Pancreas (tissue), 10 donors: ENCODE results near the gene GARIN3. TPM values are rescaled to one million over a fixed set of nuclear protein-coding genes. Genes with fewer than 3 reads are reported as not detected.

Source experiments
- ATAC-seq, 4 donors: fragments of 200-7000 bp; cut with Tn5 transposase; one replicate each; pipeline versions ENCODE4 v1.8.0 to v1.9.1; 2020; ENCODE audit warnings: mild to moderate bottlenecking in 4 of 4, moderate library complexity in 4 of 4
- DNase-seq, 6 donors: peaks; one replicate each; pipeline ENCODE4 v3.0.0-alpha.2; 2020
- FAIRE-seq: peaks from 2 replicates; lab custom pipeline; 2012; peaks lifted over from hg19 to GRCh38; lab: Jason Lieb, UNC
- H3K27ac ChIP-seq, 4 donors: fragments of 200-600 bp; sonication (generic); 1 replicate in 3 of 4; 2 replicates in 1 of 4; pipeline versions ENCODE4 v1.5.0 to v1.8.0; 2020
- H3K27me3 ChIP-seq, 4 donors: fragments of 200-600 bp; one replicate each; pipeline ENCODE4 v1.8.0; 2021
- H3K36me3 ChIP-seq, 3 donors: fragments of 200-600 bp; sonication (generic) in 1 of 3; one replicate each; pipeline versions ENCODE4 v1.5.0 to v1.8.0; 2020 to 2021
- H3K4me1 ChIP-seq, 3 donors: fragments of 200-600 bp; one replicate each; pipeline ENCODE4 v1.8.0; 2021
- H3K4me3 ChIP-seq, 4 donors: fragments of 200-600 bp; sonication (generic) in 2 of 4; one replicate each; pipeline versions ENCODE4 v1.5.0 to v1.8.0; 2020 to 2021
- H3K9me3 ChIP-seq, 4 donors: fragments of 200-600 bp; one replicate each; pipeline ENCODE4 v1.8.0; 2021
- WGBS, 2 donors: extraction: QIAGEN DNeasy Blood & Tissue Kit; methylation state at CpG; one replicate each; pipeline ENCODE4 v1.1.7; 2013; 5-methylcytosine and 5-hydroxymethylcytosine counted together
- intact Hi-C, 3 donors: fragments of 100-400 bp; cut with DNase I; formaldehyde crosslinking; loops; one replicate each; pipeline versions ENCODE4 v1.11.1 to v1.14.2; 2022
- polyA plus RNA-seq, 2 donors: library from polyadenylated mRNA; stranded (reverse); fragments of 200-250 nt; gene quantifications; one replicate each; pipeline ENCODE4 v1.2.3, GENCODE V29; 2013
- total RNA-seq, 6 donors: library from RNA; stranded (reverse); fragmentation: NEBNext Ultra II Directional in 4 of 6; extraction: Animal tissue kit (Norgen Biotek cat#: 25700) in 4 of 6; gene quantifications; one replicate each; pipeline versions ENCODE4 v1.2.1 to v1.2.4, GENCODE V29; 2021 to 2023
- TF ChIP-seq, protein P1 (sequence below), 4 donors: fragments of 200-600 bp; sonication (generic) in 3 of 4; IDR thresholded peaks; one replicate each; pipeline versions ENCODE4 v1.5.0 to v1.8.0; 2021; ENCODE audit warnings: antibody characterized with exemption in 4 of 4
- donor health status: healthy with polysubstance abuse.
- donor health status: DM: no; HTN: no; CAD: no; lungs with moderate emphysema.
- donor health status: DM: no; HTN: no; CAD: no.
- donor health status: control.
- donor health status: control.
- donor health status: Bipolar disorder and iron deficiency.
- donor health status: DM: yes; HTN: yes; CAD: no.
- donor health status: DM: no; HTN: no; CAD: no.
- donor health status: DM: no; HTN: no; CAD: no.
- donor health status: DM: yes; HTN: yes; CAD: no.

Gene GARIN3
- not detected for total RNA-seq
- polyA plus RNA-seq, result not detected

DNA sequence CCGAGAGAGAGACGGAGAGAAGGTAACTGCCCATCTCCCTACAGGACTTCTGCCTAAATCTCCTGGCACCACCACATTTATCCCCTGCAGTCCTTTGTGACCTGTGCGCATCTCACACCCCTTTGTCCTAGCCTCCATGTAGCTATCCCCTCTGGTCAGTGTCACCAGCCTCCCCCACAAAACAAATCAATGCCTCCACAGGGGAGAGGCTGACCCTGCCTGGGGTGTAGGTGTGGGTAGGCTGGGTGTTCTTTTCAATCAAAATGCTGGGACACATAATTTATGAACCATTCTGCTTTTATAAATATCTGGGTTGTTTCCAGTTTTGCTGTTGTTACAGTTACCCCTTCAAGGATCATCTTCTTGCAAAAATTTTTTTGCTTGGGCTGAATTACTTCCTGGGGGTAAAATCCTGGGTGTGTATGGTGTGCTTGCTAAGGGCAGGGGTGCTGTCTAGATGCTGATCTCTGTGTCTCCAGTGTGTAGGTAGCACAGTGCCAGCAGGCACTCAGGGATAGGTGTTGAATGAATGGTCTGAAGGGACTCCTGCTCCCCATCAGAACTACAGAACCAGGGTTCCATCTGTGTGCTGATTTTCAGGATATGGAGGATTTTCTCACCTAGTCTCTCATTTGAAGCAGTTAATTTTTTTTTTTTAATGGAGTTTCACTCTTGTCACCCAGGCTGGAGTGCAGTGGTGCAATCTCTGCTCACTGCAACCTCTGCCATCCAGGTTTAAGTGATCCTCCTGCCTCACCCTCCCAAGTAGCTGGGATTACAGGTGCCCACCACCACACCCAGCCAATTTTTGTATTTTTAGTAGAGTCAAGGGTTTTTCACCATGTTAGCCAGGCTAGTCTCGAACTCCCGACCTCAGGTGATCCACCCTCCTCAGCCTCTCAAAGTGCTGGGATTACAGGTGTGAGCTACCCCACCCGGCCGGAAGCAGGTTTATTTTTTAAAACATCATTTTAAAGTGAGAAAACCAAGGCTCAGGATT, at the start of gene GARIN3:
Gene GARIN3, minus strand, starts transcription at position 51 of the 1,000 bp plus-strand sequence. CDS start 96 bp downstream, outside the sequence.
- FAIRE-seq, result no peak
- H3K36me3 ChIP-seq, result no peaks in the 10 kb centered on the region
- intact Hi-C loops, result no loop called here
- peaks cover 0 to 4% (median 0%) of the 10 kb centered on the region in 4 donors for H3K27me3 ChIP-seq
- H3K27ac ChIP-seq, result no peak within 1 kb of the TSS
- H3K9me3 ChIP-seq, result no peaks in the 10 kb centered on the region
- no peak for DNase-seq
- no peaks in the 10 kb centered on the region for H3K4me1 ChIP-seq
- 60 to 74% methylated on average over 7 of the region's 7 CpGs for WGBS, 2 donors
- TF ChIP-seq, protein P1, sequence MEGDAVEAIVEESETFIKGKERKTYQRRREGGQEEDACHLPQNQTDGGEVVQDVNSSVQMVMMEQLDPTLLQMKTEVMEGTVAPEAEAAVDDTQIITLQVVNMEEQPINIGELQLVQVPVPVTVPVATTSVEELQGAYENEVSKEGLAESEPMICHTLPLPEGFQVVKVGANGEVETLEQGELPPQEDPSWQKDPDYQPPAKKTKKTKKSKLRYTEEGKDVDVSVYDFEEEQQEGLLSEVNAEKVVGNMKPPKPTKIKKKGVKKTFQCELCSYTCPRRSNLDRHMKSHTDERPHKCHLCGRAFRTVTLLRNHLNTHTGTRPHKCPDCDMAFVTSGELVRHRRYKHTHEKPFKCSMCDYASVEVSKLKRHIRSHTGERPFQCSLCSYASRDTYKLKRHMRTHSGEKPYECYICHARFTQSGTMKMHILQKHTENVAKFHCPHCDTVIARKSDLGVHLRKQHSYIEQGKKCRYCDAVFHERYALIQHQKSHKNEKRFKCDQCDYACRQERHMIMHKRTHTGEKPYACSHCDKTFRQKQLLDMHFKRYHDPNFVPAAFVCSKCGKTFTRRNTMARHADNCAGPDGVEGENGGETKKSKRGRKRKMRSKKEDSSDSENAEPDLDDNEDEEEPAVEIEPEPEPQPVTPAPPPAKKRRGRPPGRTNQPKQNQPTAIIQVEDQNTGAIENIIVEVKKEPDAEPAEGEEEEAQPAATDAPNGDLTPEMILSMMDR (IDR thresholded peaks at IDR 0.05), result no peak
- no peak for ATAC-seq
- H3K4me3 ChIP-seq, result no peak within 1 kb of the TSS

- WGBS, 2 donors, result 71 to 83% methylated on average over 5 of the region's 5 CpGs
- FAIRE-seq (no peak), ATAC-seq (no peak)
These were observed 49.6 kb upstream of the GARIN3 start for GRCh38 chr5:157215514-157216167.

DNA sequence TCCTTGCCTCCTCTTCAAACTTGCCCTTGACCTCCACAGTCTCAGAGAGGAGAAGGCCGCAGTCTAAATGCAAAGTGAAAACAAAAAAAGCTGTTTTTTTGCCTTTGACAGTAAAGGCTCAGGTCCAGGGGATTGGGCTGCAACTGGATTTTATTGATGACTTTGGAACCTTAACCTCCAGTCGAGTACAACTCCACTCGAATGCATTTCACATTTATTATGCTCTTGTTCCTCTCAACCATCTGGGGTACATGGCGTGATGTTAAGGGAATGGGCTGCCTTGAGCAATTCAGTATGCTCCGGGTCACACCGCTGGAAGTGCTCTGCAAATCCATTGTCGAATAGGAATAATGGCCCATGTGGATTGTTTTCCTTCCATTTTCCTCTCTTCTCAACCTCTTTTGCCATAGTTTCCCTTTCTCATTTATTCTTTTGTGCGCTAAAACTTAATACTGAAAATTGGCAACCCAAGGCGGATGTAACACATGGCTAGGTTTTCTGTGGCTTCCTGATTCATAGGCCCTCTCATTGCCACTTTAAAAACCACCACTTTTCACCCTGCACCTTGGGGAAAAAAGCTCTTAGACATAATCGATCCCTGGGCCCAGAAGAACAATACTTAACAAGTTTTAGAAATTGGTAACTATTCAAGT, 48.9 kb upstream of the GARIN3 start:
- TF ChIP-seq, protein P1 (IDR thresholded peaks at IDR 0.05), result no peak
- FAIRE-seq (no peak), DNase-seq (no peak), ATAC-seq (no peak)
- 70 to 82% methylated on average over 10 of the region's 10 CpGs for WGBS, 2 donors
- Histone ChIP-seq H3K4me3 (no peak overlapping the region), H3K9me3 (no peaks in the 10 kb centered on the region), H3K36me3 (no peaks in the 10 kb centered on the region), H3K27me3 (no peaks in the 10 kb centered on the region), H3K27ac (no peak overlapping the region), H3K4me1 (no peaks in the 10 kb centered on the region)
- intact Hi-C loops, result no loop called here

More at GRCh38 chr5:157215514-157216167, 49.6 kb upstream of the GARIN3 start:
- Histone ChIP-seq H3K36me3 (no peaks in the 10 kb centered on the region), H3K4me1 (no peaks in the 10 kb centered on the region), H3K4me3 (no peak overlapping the region), H3K27me3 (no peaks in the 10 kb centered on the region), H3K9me3 (no peaks in the 10 kb centered on the region), H3K27ac (no peak overlapping the region)
- intact Hi-C loops, result no loop called here
- TF ChIP-seq, protein P1 (IDR thresholded peaks at IDR 0.05), result no peak
- no peak for DNase-seq

DNA sequence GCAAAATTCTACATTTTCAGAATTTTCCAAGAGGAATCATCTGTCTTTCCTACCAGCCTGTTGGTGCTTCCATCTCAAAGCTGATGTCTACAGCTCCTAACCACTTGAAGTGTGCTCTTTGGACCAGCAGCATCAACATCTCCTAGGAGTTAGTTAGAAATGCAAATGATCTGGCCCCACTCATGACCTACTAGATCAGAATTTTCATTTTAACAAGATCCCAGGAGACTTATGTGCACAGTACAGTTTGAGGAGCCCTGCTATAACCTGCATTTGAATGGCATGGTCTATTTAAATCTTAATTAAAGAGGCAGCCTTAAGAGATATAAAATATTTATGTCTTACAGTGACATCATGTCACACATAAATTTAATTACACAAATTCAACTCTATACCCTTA, 48.4 kb upstream of the GARIN3 start:
- Histone ChIP-seq H3K9me3 (no peaks in the 10 kb centered on the region), H3K27ac (no peak overlapping the region), H3K27me3 (no peaks in the 10 kb centered on the region), H3K36me3 (no peaks in the 10 kb centered on the region), H3K4me3 (no peak overlapping the region), H3K4me1 (no peaks in the 10 kb centered on the region)
- TF ChIP-seq, protein P1 (IDR thresholded peaks at IDR 0.05), result no peak
- FAIRE-seq (no peak), ATAC-seq (no peak), DNase-seq (no peak)
- intact Hi-C loops, result no loop called here
